K562 (cell line): ENCODE data around the gene MPV17L2. TPM values are rescaled to one million over a fixed set of nuclear protein-coding genes. Genes with fewer than 3 reads are reported as not detected.

Experiments
- ATAC-seq: fragments of 200-7000 bp; cut with Tn5 transposase; 3 replicates; pipeline ENCODE4 v1.9.1; 2020; ENCODE audit warnings: moderate library complexity
- BruUV-seq: library from RNA; stranded (reverse); fragments of 400-500 nt; replicated peaks from 2 replicates; lab custom pipeline; 2021; lab: Mats Ljungman, UMichigan
- CTCF ChIA-PET: fragments of 300-600 bp; formaldehyde crosslinking; extraction: SDS; loops from one replicate; lab custom pipeline; 2021; ENCODE audit warnings: low intra/inter-chr PET ratio; lab: Yijun Ruan, JAX
- POLR2A ChIA-PET: fragments of 300-600, 350-650 bp; sonication (Branson Sonifier 250); formaldehyde crosslinking; extraction: SDS; loops from one replicate; lab custom pipeline; 2021; ENCODE audit warnings: antibody characterized with exemption, inconsistent platforms; lab: Yijun Ruan, JAX
- DNase-seq, 4 experiments: peaks; one replicate each; pipeline versions ENCODE4 v3.0.0 to v3.0.0-alpha.2; 2011 to 2018; ENCODE audit warnings: low spot score in 3 of 4, mixed read lengths in 3 of 4; ENCODE audit errors: extremely low read depth in 1 of 4
- FAIRE-seq: peaks from 2 replicates; lab custom pipeline; 2011; peaks lifted over from hg19 to GRCh38; lab: Jason Lieb, UNC
- H2AFZ ChIP-seq: 2 replicates; pipeline ENCODE4 v1.6.0; 2011; ENCODE audit warnings: low read depth, low read length, control low read depth, inconsistent platforms
- H3K27ac ChIP-seq: fragments of 200-600 bp; 3 replicates; pipeline ENCODE4 v1.8.0; 2011; ENCODE audit warnings: low read depth, mild to moderate bottlenecking, control low read depth, inconsistent platforms, low read length, moderate library complexity, mixed read lengths; ENCODE audit errors: extremely low read depth
- H3K27me3 ChIP-seq, 2 experiments: fragments of 300-600 bp in 1 of 2; 2 replicates in 1 of 2; 3 replicates in 1 of 2; pipeline versions ENCODE4 v1.6.0 to v1.8.0; 2011; ENCODE audit warnings: inconsistent platforms in 2 of 2, low read length in 2 of 2, mild to moderate bottlenecking in 1 of 2, mixed read lengths in 1 of 2, moderate library complexity in 1 of 2; ENCODE audit not compliant: control insufficient read depth in 2 of 2, insufficient read depth in 2 of 2
- H3K36me3 ChIP-seq: fragments of 300-600 bp; 3 replicates; pipeline ENCODE4 v1.8.0; 2011; ENCODE audit warnings: mild to moderate bottlenecking, low read length, inconsistent platforms; ENCODE audit not compliant: control insufficient read depth, insufficient read depth
- H3K4me1 ChIP-seq, 2 experiments: fragments of 200-600 bp in 1 of 2; replicated peaks in 1 of 2; 2 replicates in 1 of 2; 3 replicates in 1 of 2; pipeline versions ENCODE4 v1.5.1 to v1.8.0; 2011; ENCODE audit warnings: inconsistent platforms in 2 of 2, low read length in 2 of 2, mild to moderate bottlenecking in 1 of 2, mixed read lengths in 1 of 2, moderate library complexity in 1 of 2; ENCODE audit not compliant: control insufficient read depth in 2 of 2, insufficient read depth in 2 of 2
- H3K4me2 ChIP-seq: 2 replicates; pipeline ENCODE4 v1.6.1; 2011; ENCODE audit warnings: low read length, control low read depth, inconsistent platforms, mixed read lengths; ENCODE audit not compliant: insufficient read depth
- H3K4me3 ChIP-seq: fragments of 200-600 bp; sonication (generic), shearing (Covaris generic); 2 replicates; pipeline ENCODE4 v1.5.1; 2016; ENCODE audit warnings: control low read depth, inconsistent platforms
- H3K79me2 ChIP-seq: fragments of 200-600 bp; 3 replicates; pipeline ENCODE4 v1.8.0; 2011; ENCODE audit warnings: low read length, inconsistent platforms; ENCODE audit not compliant: control insufficient read depth, insufficient read depth
- H3K9ac ChIP-seq, 2 experiments: 2 replicates each; pipeline versions ENCODE4 v1.6.0 to v1.6.1; 2011; ENCODE audit warnings: low read depth in 2 of 2, low read length in 2 of 2, control low read depth in 1 of 2, inconsistent platforms in 1 of 2, mild to moderate bottlenecking in 1 of 2, mixed read lengths in 1 of 2; ENCODE audit not compliant: insufficient read depth in 1 of 2
- H3K9me1 ChIP-seq: one replicate; pipeline ENCODE4 v1.6.0; 2011; ENCODE audit warnings: inconsistent platforms, mild to moderate bottlenecking, low read length, moderate library complexity; ENCODE audit not compliant: control insufficient read depth, insufficient read depth
- H3K9me3 ChIP-seq: replicated peaks from 2 replicates; pipeline ENCODE4 v1.5.1; 2011; ENCODE audit warnings: low read depth, low read length, inconsistent platforms; ENCODE audit not compliant: control insufficient read depth, insufficient read depth
- H4K20me1 ChIP-seq: replicated peaks from 2 replicates; pipeline ENCODE4 v1.6.1; 2011; ENCODE audit warnings: low read length, inconsistent platforms, mixed read lengths; ENCODE audit not compliant: control insufficient read depth, insufficient read depth
- BDP1 ChIP-seq: IDR thresholded peaks from 3 replicates; pipeline ENCODE4 v1.6.1; 2011; ENCODE audit not compliant: insufficient read length, insufficient read depth
- BHLHE40 ChIP-seq: IDR thresholded peaks from 2 replicates; pipeline ENCODE4 v1.6.1; 2011; ENCODE audit warnings: low read length, improper control_type of control experiment
- EZH2 ChIP-seq: IDR thresholded peaks from 2 replicates; pipeline ENCODE4 v1.6.1; 2012; ENCODE audit warnings: low read depth, mild to moderate bottlenecking, inconsistent platforms, low read length, borderline replicate concordance
- NCOA1 ChIP-seq: fragments of 450-650 bp; IDR thresholded peaks from 2 replicates; pipeline ENCODE4 v1.6.1; 2016; ENCODE audit warnings: low read depth
- NFE2 ChIP-seq: IDR thresholded peaks from 2 replicates; pipeline ENCODE4 v1.6.1; 2014; ENCODE audit warnings: antibody characterized with exemption, low read depth
- PHF8 ChIP-seq: fragments of 200-600 bp; sonication (generic); IDR thresholded peaks from 2 replicates; pipeline ENCODE4 v1.6.1; 2012; ENCODE audit warnings: mixed run types, mild to moderate bottlenecking, inconsistent platforms, low read length, moderate library complexity, borderline replicate concordance
- POLR3A ChIP-seq: IDR thresholded peaks from 2 replicates; pipeline ENCODE4 v1.6.1; 2011; ENCODE audit warnings: borderline replicate concordance, mild to moderate bottlenecking, moderate library complexity; ENCODE audit not compliant: insufficient read length, insufficient read depth; ENCODE audit errors: extremely low read depth
- SRSF7 ChIP-seq: fragments of 200-400 bp; formaldehyde crosslinking; optimal IDR thresholded peaks from 2 replicates; pipeline ENCODE3; 2017; ENCODE audit warnings: mild to moderate bottlenecking, low read depth, low read length
- TFAM ChIP-seq: fragments of 250-450 bp; sonication (Bioruptor Pico); conservative IDR thresholded peaks from 2 replicates; pipeline ENCODE4 v1.5.0; 2021; ENCODE audit warnings: mild to moderate bottlenecking, moderate library complexity
- ZBTB9 ChIP-seq: fragments of 450-650 bp; formaldehyde crosslinking; IDR thresholded peaks from 2 replicates; pipeline ENCODE4 v1.4.0; 2020; ENCODE audit warnings: mild to moderate bottlenecking, moderate library complexity
- ZNF778 ChIP-seq: fragments of 450-650 bp; formaldehyde crosslinking; IDR thresholded peaks from 2 replicates; pipeline ENCODE4 v1.4.0; 2020; ENCODE audit warnings: mild to moderate bottlenecking, moderate library complexity
- WGBS: fragments of 100-300 bp; shearing (Covaris generic); methylation state at CpG from one replicate; pipeline ENCODE4 v1.1.6; 2016; ENCODE audit warnings: low coverage, mixed read lengths; ENCODE audit not compliant: insufficient coverage; ENCODE audit errors: missing lambda C conversion rate; 5-methylcytosine and 5-hydroxymethylcytosine counted together
- in situ Hi-C: fragments of 300-500 bp; cut with MboI; formaldehyde crosslinking; loops from 4 replicates; pipeline ENCODE4 v1.15.0; 2018; ENCODE audit warnings: inconsistent platforms, mixed read lengths
- intact Hi-C: fragments of 100-400 bp; cut with micrococcal nuclease; formaldehyde crosslinking; loops from 2 replicates; pipeline ENCODE4 v1.14.2; 2022
- polyA plus RNA-seq, 8 experiments: library from polyadenylated mRNA; depleted of rRNA in 4 of 8; stranded (reverse) in 5 of 8; unstranded in 3 of 8; fragments of >200 nt; fragmentation: Nextera tagmentation in 2 of 8; fragmentation: Illumina TruSeq in 1 of 8; extraction: Ambion mirVana in 2 of 8; extraction: Trizol in 1 of 8; gene quantifications; 2 replicates each; pipeline versions ENCODE4 v1.2.1 to v1.2.3, GENCODE V29; 2011 to 2014; ENCODE audit warnings: inconsistent platforms in 1 of 8, missing spikeins in 1 of 8
- total RNA-seq, 7 experiments: library from RNA; depleted of rRNA in 6 of 7; stranded (reverse); fragments of >200 nt in 6 of 7; fragmentation: Illumina TruSeq in 2 of 7; extraction: Trizol in 2 of 7; gene quantifications; 2 replicates each; pipeline versions ENCODE4 v1.2.1 to v1.2.3, GENCODE V29; 2011 to 2021; ENCODE audit warnings: low replicate concordance in 1 of 7

The MPV17L2 gene
- total and polyA plus RNA-seq, 9 of the 15 experiments (the other 6 are each of a cell fraction or from before 2014, with no cell fraction given), result 10.6 to 60.2 (median 28.5) TPM

GRCh38 chr19:18233224-18233825 is 40.3 kb downstream of the MPV17L2 start (continued):
- TF ChIP-seq TFAM (CRISPR knock-in tag), result no peak
- peak; percentile 67; the same call in 1 of the 2 replicates for TF ChIP-seq ZBTB9 (CRISPR knock-in tag)
- no peak for TF ChIP-seq EZH2
- TF ChIP-seq BHLHE40, result no peak
- no peak for TF ChIP-seq BDP1
- peak; percentile 96 for TF ChIP-seq NCOA1
- no peak for TF ChIP-seq PHF8
- no peak for TF ChIP-seq POLR3A

GRCh38 chr19:18234194-18234593 is 41.2 kb downstream of the MPV17L2 start:
- in situ Hi-C loops, result no loop called here
- intact Hi-C loops, result no loop called here

More at GRCh38 chr19:18234194-18234593, 41.2 kb downstream of the MPV17L2 start:
- Histone ChIP-seq H3K27ac (no peak overlapping the region), H2AFZ (no peak overlapping the region), H3K9ac (no peak overlapping the region), H3K4me3 (no peak overlapping the region), H3K4me2 (no peak overlapping the region), H3K9me1 (peaks cover 6% of the 10 kb centered on the region), H3K79me2 (no peaks in the 10 kb centered on the region), H3K9me3 (no peaks in the 10 kb centered on the region), H3K4me1 (peaks cover 15 to 27% of the 10 kb centered on the region in 2 experiments; a peak in 4 of 5 replicates), H3K36me3 (no peaks in the 10 kb centered on the region), H4K20me1 (no peaks in the 10 kb centered on the region; the same call in 1 of the 2 replicates), H3K27me3 (peaks cover 1 to 20% of the 10 kb centered on the region in 2 experiments; a peak in 4 of 5 replicates)
- ChIA-PET POLR2A (interaction anchor here (0.5 to 2.0 kb wide), 4 partner anchors 10 to 48 kb away, joined by 3 to 10 read pairs (median 4); partner anchors contain the start of gene JUND), CTCF (no interaction called here)
- no TSS peak for BruUV-seq
- TF ChIP-seq ZNF778 (no peak), NFE2 (no peak), SRSF7 (no peak)
- WGBS, result 0% methylated on average over 6 of the region's 6 CpGs
- FAIRE-seq, result no peak
- DNase-seq, result no peak
- ATAC-seq, result no peak
